ENCODE results near the gene MPHOSPH6. TPM values are rescaled to one million over a fixed set of nuclear protein-coding genes. Genes with fewer than 3 reads are reported as not detected.

MPHOSPH6 gene
- total and polyA plus RNA-seq, 2 of the 8 experiments (the other 6 are each of a cell fraction or from before 2014, with no cell fraction given) = 19.7 to 32.9 TPM

GRCh38 chr16:82108100-82108499 lies 61.9 kb downstream of the MPHOSPH6 start (continued):
- no peak for TF ChIP-seq SIRT6 (IDR thresholded peaks at IDR 0.05; ENCODE audit: low read length)
- no peak for TF ChIP-seq CBX8 (IDR thresholded peaks at IDR 0.05; ENCODE audit: borderline replicate concordance, low read depth, low read length)
- TF ChIP-seq SP4 (IDR thresholded peaks at IDR 0.05; ENCODE audit: low read length) = no peak

All from H1 (cell line).